ENCODE measurements around the gene DUSP16. TPM values are rescaled to one million over a fixed set of nuclear protein-coding genes. Genes with fewer than 3 reads are reported as not detected.
"Not testable (repeated sequence)": the region's sequence is repeated elsewhere in the genome, so short reads cannot be mapped to it uniquely, and the experiment has no call there.

DUSP16 gene
- total RNA-seq, 1 donor from 2014 or later, result 16.4 TPM

- TF ChIP-seq CTCF (IDR thresholded peaks at IDR 0.05; ENCODE audit: borderline replicate concordance), result no peak
- DNase-seq, result no peak
- no peak overlapping the region for H3K27ac ChIP-seq (replicated peaks)
- no peaks in the 10 kb centered on the region for H3K9me3 ChIP-seq (replicated peaks)
- intact Hi-C loops (cut with micrococcal nuclease), result no loop called here
- H3K36me3 ChIP-seq, result no peaks in the 10 kb centered on the region
- no peak overlapping the region for H3K4me3 ChIP-seq
- H3K4me1 ChIP-seq, result peaks cover 57% of the 10 kb centered on the region
- no peaks in the 10 kb centered on the region for H3K27me3 ChIP-seq (ENCODE audit: low read depth)
These were observed 59.1 kb downstream of the DUSP16 start for GRCh38 chr12:12503384-12504078.

GRCh38 chr12:12502815-12503151 is 59.9 kb downstream of the DUSP16 start:
- no peak overlapping the region for H3K27ac ChIP-seq (replicated peaks)
- H3K27me3 ChIP-seq (ENCODE audit: low read depth), result no peaks in the 10 kb centered on the region
- no peaks in the 10 kb centered on the region for H3K9me3 ChIP-seq (replicated peaks)
- H3K36me3 ChIP-seq, result no peaks in the 10 kb centered on the region
- no peak for DNase-seq
- no peak for TF ChIP-seq CTCF (IDR thresholded peaks at IDR 0.05; ENCODE audit: borderline replicate concordance)
- H3K4me1 ChIP-seq, result peaks cover 50% of the 10 kb centered on the region
- intact Hi-C loops (cut with micrococcal nuclease), result no loop called here
- H3K4me3 ChIP-seq, result no peak overlapping the region

- H3K36me3 ChIP-seq; H3K27me3 ChIP-seq (ENCODE audit: low read depth); intact Hi-C loops (cut with micrococcal nuclease); DNase-seq; H3K4me3 ChIP-seq; H3K27ac ChIP-seq (replicated peaks); H3K9me3 ChIP-seq (replicated peaks): not testable (repeated sequence)
- peaks cover 44% of the 10 kb centered on the region for H3K4me1 ChIP-seq
These were observed 60.4 kb downstream of the DUSP16 start for GRCh38 chr12:12502130-12502814.

GRCh38 chr12:12501121-12501520 is 61.5 kb downstream of the DUSP16 start:
- no peak for DNase-seq
- Histone ChIP-seq H3K27me3 (ENCODE audit: low read depth) (no peaks in the 10 kb centered on the region), H3K4me1 (peaks cover 33% of the 10 kb centered on the region), H3K36me3 (no peaks in the 10 kb centered on the region), H3K4me3 (no peak overlapping the region), H3K9me3 (replicated peaks) (no peaks in the 10 kb centered on the region), H3K27ac (replicated peaks) (no peak overlapping the region)
- intact Hi-C loops (cut with micrococcal nuclease), result no loop called here
- TF ChIP-seq CTCF (IDR thresholded peaks at IDR 0.05; ENCODE audit: borderline replicate concordance), result no peak

- no peak for TF ChIP-seq CTCF (IDR thresholded peaks at IDR 0.05; ENCODE audit: borderline replicate concordance)
- no peaks in the 10 kb centered on the region for H3K36me3 ChIP-seq
- intact Hi-C loops (cut with micrococcal nuclease), result no loop called here
- H3K4me3 ChIP-seq, result no peak overlapping the region
- no peak overlapping the region for H3K27ac ChIP-seq (replicated peaks)
- no peak for DNase-seq
- no peaks in the 10 kb centered on the region for H3K9me3 ChIP-seq (replicated peaks)
- peaks cover 27% of the 10 kb centered on the region for H3K4me1 ChIP-seq
- no peaks in the 10 kb centered on the region for H3K27me3 ChIP-seq (ENCODE audit: low read depth)
These were observed 62.6 kb downstream of the DUSP16 start for GRCh38 chr12:12499909-12500604.

GRCh38 chr12:12498210-12498609 is 64.5 kb downstream of the DUSP16 start:
- no peaks in the 10 kb centered on the region for H3K9me3 ChIP-seq (replicated peaks)
- DNase-seq, result no peak
- intact Hi-C loops (cut with micrococcal nuclease), result no loop called here
- no peak overlapping the region for H3K27ac ChIP-seq (replicated peaks)
- H3K4me1 ChIP-seq, result peaks cover 15% of the 10 kb centered on the region
- H3K4me3 ChIP-seq, result no peak overlapping the region
- no peak for TF ChIP-seq CTCF (IDR thresholded peaks at IDR 0.05; ENCODE audit: borderline replicate concordance)
- no peaks in the 10 kb centered on the region for H3K27me3 ChIP-seq (ENCODE audit: low read depth)
- H3K36me3 ChIP-seq, result no peaks in the 10 kb centered on the region

All from left ventricle myocardium inferior (tissue), 1 donor.